ENCODE results near the gene RTKN. TPM values are rescaled to one million over a fixed set of nuclear protein-coding genes. Genes with fewer than 3 reads are reported as not detected.
"Not testable (repeated sequence)": the region's sequence is repeated elsewhere in the genome, so short reads cannot be mapped to it uniquely, and the experiment has no call there.

RTKN gene
- polyA plus RNA-seq, 4 donors: 51.1 to 94.1 (median 69.7) TPM

GRCh38 chr2:74470742-74471141, 29.0 kb upstream of the RTKN start:
- peaks cover 0 to 11% (median 1%) of the 10 kb centered on the region in 3 donors for H3K4me1 ChIP-seq (ENCODE audit: control insufficient read depth in 3 of 3, insufficient read depth in 2 of 3, low read depth in 1 of 3, low read length in 2 of 3)
- not testable (repeated sequence) for H3K4me3 ChIP-seq (ENCODE audit: low read depth in 1 of 3, low read length in 3 of 3); H3K9me3 ChIP-seq (ENCODE audit: control insufficient read depth in 2 of 2, insufficient read depth in 1 of 2, low read depth in 1 of 2, low read length in 1 of 2); H3K27ac ChIP-seq (ENCODE audit: low read depth in 1 of 3, low read length in 2 of 3); DNase-seq; FAIRE-seq; H3K27me3 ChIP-seq (ENCODE audit: control insufficient read depth in 3 of 3, insufficient read depth in 3 of 3, low read length in 3 of 3)
- 89 to 92% (median 92%) methylated on average over 12 of the region's 12 CpGs for WGBS, 3 donors
- peaks cover 0 to 22% (median 2%) of the 10 kb centered on the region in 3 donors for H3K36me3 ChIP-seq (ENCODE audit: control insufficient read depth in 3 of 3, insufficient read depth in 2 of 3, low read depth in 1 of 3, low read length in 3 of 3)

- WGBS, 3 donors: 1 to 6% (median 3%) methylated on average over 13 of the region's 13 CpGs
These were observed 22.7 kb upstream of the RTKN start for GRCh38 chr2:74464406-74464805.

GRCh38 chr2:74462786-74463105, 21.0 kb upstream of the RTKN start:
- no peaks in the 10 kb centered on the region for H3K27me3 ChIP-seq (ENCODE audit: control insufficient read depth in 3 of 3, insufficient read depth in 3 of 3, low read length in 3 of 3)
- 33 to 71% (median 70%) methylated on average over 4 of the region's 4 CpGs for WGBS, 3 donors
- FAIRE-seq (no peak), DNase-seq (no peak)
- H3K4me1 ChIP-seq (ENCODE audit: control insufficient read depth in 3 of 3, insufficient read depth in 2 of 3, low read depth in 1 of 3, low read length in 2 of 3): peaks cover 0 to 28% (median 4%) of the 10 kb centered on the region in 3 donors
- peak overlapping the region in 1 of 3 donors; percentile 0 for H3K4me3 ChIP-seq (ENCODE audit: low read depth in 1 of 3, low read length in 3 of 3)
- no peaks in the 10 kb centered on the region for H3K9me3 ChIP-seq (ENCODE audit: control insufficient read depth in 2 of 2, insufficient read depth in 1 of 2, low read depth in 1 of 2, low read length in 1 of 2)
- H3K27ac ChIP-seq (ENCODE audit: low read depth in 1 of 3, low read length in 2 of 3): peak overlapping the region; percentile 53 to 93 (median 71)
- peaks cover 3 to 34% (median 7%) of the 10 kb centered on the region in 3 donors for H3K36me3 ChIP-seq (ENCODE audit: control insufficient read depth in 3 of 3, insufficient read depth in 2 of 3, low read depth in 1 of 3, low read length in 3 of 3)

More at GRCh38 chr2:74464406-74464805, 22.7 kb upstream of the RTKN start:
- no peaks in the 10 kb centered on the region for H3K27me3 ChIP-seq (ENCODE audit: control insufficient read depth in 3 of 3, insufficient read depth in 3 of 3, low read length in 3 of 3)
- no peak for FAIRE-seq
- no peaks in the 10 kb centered on the region for H3K9me3 ChIP-seq (ENCODE audit: control insufficient read depth in 2 of 2, insufficient read depth in 1 of 2, low read depth in 1 of 2, low read length in 1 of 2)
- peaks cover 0 to 22% (median 4%) of the 10 kb centered on the region in 3 donors for H3K4me1 ChIP-seq (ENCODE audit: control insufficient read depth in 3 of 3, insufficient read depth in 2 of 3, low read depth in 1 of 3, low read length in 2 of 3)
- H3K36me3 ChIP-seq (ENCODE audit: control insufficient read depth in 3 of 3, insufficient read depth in 2 of 3, low read depth in 1 of 3, low read length in 3 of 3): peaks cover 3 to 34% (median 7%) of the 10 kb centered on the region in 3 donors
- H3K27ac ChIP-seq (ENCODE audit: low read depth in 1 of 3, low read length in 2 of 3): peak overlapping the region; percentile 84 to 95 (median 85)
- peak overlapping the region; percentile 76 to 98 (median 95) for H3K4me3 ChIP-seq (ENCODE audit: low read depth in 1 of 3, low read length in 3 of 3)
- peak in 1 of 2 donors; percentile 48 for DNase-seq

- no peaks in the 10 kb centered on the region for H3K27me3 ChIP-seq (ENCODE audit: control insufficient read depth in 3 of 3, insufficient read depth in 3 of 3, low read length in 3 of 3)
- peak overlapping the region in 1 of 3 donors; percentile 71 for H3K27ac ChIP-seq (ENCODE audit: low read depth in 1 of 3, low read length in 2 of 3)
- no peaks in the 10 kb centered on the region for H3K9me3 ChIP-seq (ENCODE audit: control insufficient read depth in 2 of 2, insufficient read depth in 1 of 2, low read depth in 1 of 2, low read length in 1 of 2)
- peaks cover 3 to 34% (median 7%) of the 10 kb centered on the region in 3 donors for H3K36me3 ChIP-seq (ENCODE audit: control insufficient read depth in 3 of 3, insufficient read depth in 2 of 3, low read depth in 1 of 3, low read length in 3 of 3)
- peaks cover 0 to 28% (median 4%) of the 10 kb centered on the region in 3 donors for H3K4me1 ChIP-seq (ENCODE audit: control insufficient read depth in 3 of 3, insufficient read depth in 2 of 3, low read depth in 1 of 3, low read length in 2 of 3)
- FAIRE-seq (no peak), DNase-seq (no peak)
- WGBS, 3 donors: 85 to 88% (median 86%) methylated on average over 19 to 20 of the region's 20 CpGs
- H3K4me3 ChIP-seq (ENCODE audit: low read depth in 1 of 3, low read length in 3 of 3): no peak overlapping the region
These were observed 20.5 kb upstream of the RTKN start for GRCh38 chr2:74462054-74462785.

- peaks cover 3 to 34% (median 7%) of the 10 kb centered on the region in 3 donors for H3K36me3 ChIP-seq (ENCODE audit: control insufficient read depth in 3 of 3, insufficient read depth in 2 of 3, low read depth in 1 of 3, low read length in 3 of 3)
- H3K9me3 ChIP-seq (ENCODE audit: control insufficient read depth in 2 of 2, insufficient read depth in 1 of 2, low read depth in 1 of 2, low read length in 1 of 2): no peaks in the 10 kb centered on the region
- H3K4me3 ChIP-seq (ENCODE audit: low read depth in 1 of 3, low read length in 3 of 3): no peak overlapping the region
- FAIRE-seq (no peak), DNase-seq (peak in 1 of 2 donors; percentile 24)
- 85 to 89% (median 88%) methylated on average over 27 of the region's 27 CpGs for WGBS, 3 donors
- peaks cover 0 to 36% (median 4%) of the 10 kb centered on the region in 3 donors for H3K4me1 ChIP-seq (ENCODE audit: control insufficient read depth in 3 of 3, insufficient read depth in 2 of 3, low read depth in 1 of 3, low read length in 2 of 3)
- no peak overlapping the region for H3K27ac ChIP-seq (ENCODE audit: low read depth in 1 of 3, low read length in 2 of 3)
- no peaks in the 10 kb centered on the region for H3K27me3 ChIP-seq (ENCODE audit: control insufficient read depth in 3 of 3, insufficient read depth in 3 of 3, low read length in 3 of 3)
These were observed 19.7 kb upstream of the RTKN start for GRCh38 chr2:74461187-74462053.

- not testable (repeated sequence) for H3K27ac ChIP-seq (ENCODE audit: low read depth in 1 of 3, low read length in 2 of 3); H3K27me3 ChIP-seq (ENCODE audit: control insufficient read depth in 3 of 3, insufficient read depth in 3 of 3, low read length in 3 of 3); H3K9me3 ChIP-seq (ENCODE audit: control insufficient read depth in 2 of 2, insufficient read depth in 1 of 2, low read depth in 1 of 2, low read length in 1 of 2); DNase-seq; H3K4me3 ChIP-seq (ENCODE audit: low read depth in 1 of 3, low read length in 3 of 3); FAIRE-seq
- 56 to 67% (median 61%) methylated on average over 5 to 10 of the region's 10 CpGs for WGBS, 3 donors
- Histone ChIP-seq H3K36me3 (ENCODE audit: control insufficient read depth in 3 of 3, insufficient read depth in 2 of 3, low read depth in 1 of 3, low read length in 3 of 3) (peaks cover 3 to 38% (median 7%) of the 10 kb centered on the region in 3 donors), H3K4me1 (ENCODE audit: control insufficient read depth in 3 of 3, insufficient read depth in 2 of 3, low read depth in 1 of 3, low read length in 2 of 3) (peaks cover 3 to 47% (median 9%) of the 10 kb centered on the region in 3 donors)
These were observed 18.4 kb upstream of the RTKN start for GRCh38 chr2:74460187-74460586.

- H3K36me3 ChIP-seq (ENCODE audit: control insufficient read depth in 3 of 3, insufficient read depth in 2 of 3, low read depth in 1 of 3, low read length in 3 of 3): peaks cover 3 to 37% (median 7%) of the 10 kb centered on the region in 3 donors
- H3K4me1 ChIP-seq (ENCODE audit: control insufficient read depth in 3 of 3, insufficient read depth in 2 of 3, low read depth in 1 of 3, low read length in 2 of 3): peaks cover 3 to 48% (median 9%) of the 10 kb centered on the region in 3 donors
- WGBS, 3 donors: 56 to 77% (median 64%) methylated on average over 13 of the region's 13 CpGs
These were observed 17.9 kb upstream of the RTKN start for GRCh38 chr2:74459503-74460118.

GRCh38 chr2:74458938-74459363, 17.2 kb upstream of the RTKN start:
- Histone ChIP-seq H3K27me3 (ENCODE audit: control insufficient read depth in 3 of 3, insufficient read depth in 3 of 3, low read length in 3 of 3) (no peaks in the 10 kb centered on the region), H3K9me3 (ENCODE audit: control insufficient read depth in 2 of 2, insufficient read depth in 1 of 2, low read depth in 1 of 2, low read length in 1 of 2) (no peaks in the 10 kb centered on the region), H3K4me1 (ENCODE audit: control insufficient read depth in 3 of 3, insufficient read depth in 2 of 3, low read depth in 1 of 3, low read length in 2 of 3) (peaks cover 3 to 46% (median 9%) of the 10 kb centered on the region in 3 donors), H3K36me3 (ENCODE audit: control insufficient read depth in 3 of 3, insufficient read depth in 2 of 3, low read depth in 1 of 3, low read length in 3 of 3) (peaks cover 3 to 32% (median 7%) of the 10 kb centered on the region in 3 donors), H3K4me3 (ENCODE audit: low read depth in 1 of 3, low read length in 3 of 3) (peak overlapping the region; percentile 39 to 92 (median 72)), H3K27ac (ENCODE audit: low read depth in 1 of 3, low read length in 2 of 3) (peak overlapping the region; percentile 16 to 73 (median 32))
- DNase-seq (peak in 1 of 2 donors; percentile 26), FAIRE-seq (no peak)
- WGBS, 3 donors: 0 to 2% (median 2%) methylated on average over 10 of the region's 10 CpGs

More at GRCh38 chr2:74459503-74460118, 17.9 kb upstream of the RTKN start:
- H3K27me3 ChIP-seq (ENCODE audit: control insufficient read depth in 3 of 3, insufficient read depth in 3 of 3, low read length in 3 of 3); H3K27ac ChIP-seq (ENCODE audit: low read depth in 1 of 3, low read length in 2 of 3); FAIRE-seq; H3K4me3 ChIP-seq (ENCODE audit: low read depth in 1 of 3, low read length in 3 of 3); H3K9me3 ChIP-seq (ENCODE audit: control insufficient read depth in 2 of 2, insufficient read depth in 1 of 2, low read depth in 1 of 2, low read length in 1 of 2): not testable (repeated sequence)
- peak in 1 of 2 donors; percentile 2 for DNase-seq

All from small intestine (tissue), 7 donors.